ENCODE results near the gene CHP2.

The CHP2 gene

GRCh38 chr16:23755484-23755809 is 621 bp downstream of the CHP2 start:
- no peak overlapping the region for H2BK12ac ChIP-seq (ENCODE audit: low read length)
- no peak overlapping the region for H3K14ac ChIP-seq (ENCODE audit: low read length)
- H2AFZ ChIP-seq (ENCODE audit: low read length): no peak overlapping the region
- H2BK5ac ChIP-seq (ENCODE audit: low read length): peak overlapping the region; percentile 53
- H2BK15ac ChIP-seq (ENCODE audit: low read length): no peak overlapping the region
- no peak overlapping the region for H2BK120ac ChIP-seq (ENCODE audit: low read depth, low read length)
- H3K4ac ChIP-seq (ENCODE audit: low read length): no peak overlapping the region
- no peak overlapping the region for H3K27ac ChIP-seq (replicated peaks; ENCODE audit: low read length)
- DNase-seq (ENCODE audit: low spot score): no peak
- H4K8ac ChIP-seq (ENCODE audit: low read depth, low read length): no peak overlapping the region
- H3K36me3 ChIP-seq (replicated peaks in 1 of 2; ENCODE audit: control insufficient read depth in 2 of 2, insufficient read depth in 2 of 2, low read length in 2 of 2): no peaks in the 10 kb centered on the region
- no peak overlapping the region for H3K9ac ChIP-seq (ENCODE audit: low read depth, low read length, poor library complexity)
- peaks cover 0 to 4% of the 10 kb centered on the region in 2 donors for H3K9me3 ChIP-seq (replicated peaks in 1 of 2; ENCODE audit: control insufficient read depth in 2 of 2, insufficient read depth in 1 of 2, low read depth in 1 of 2, low read length in 2 of 2)
- peak overlapping the region; percentile 83 for H3K18ac ChIP-seq (ENCODE audit: low read length)
- H3K4me2 ChIP-seq (ENCODE audit: insufficient read depth, low read length, poor library complexity, severe bottlenecking): no peak overlapping the region
- H3K27me3 ChIP-seq (ENCODE audit: control insufficient read depth in 3 of 3, insufficient read depth in 3 of 3, low read depth in 1 of 3, low read length in 3 of 3): peaks cover 0 to 45% (median 23%) of the 10 kb centered on the region in 3 experiments
- no peaks in the 10 kb centered on the region for H3K79me1 ChIP-seq (ENCODE audit: low read depth, low read length)
- H3K4me3 ChIP-seq (ENCODE audit: low read length in 2 of 2): no peak overlapping the region
- no peak overlapping the region for H4K91ac ChIP-seq (ENCODE audit: low read depth, low read length, poor library complexity)
- no peaks in the 10 kb centered on the region for H3K4me1 ChIP-seq (ENCODE audit: control insufficient read depth in 2 of 2, insufficient read depth in 1 of 2, low read depth in 1 of 2, low read length in 2 of 2)
- no peak overlapping the region for H3K23ac ChIP-seq (ENCODE audit: low read depth, low read length, poor library complexity)
- no CpG with 5 or more reads among the region's 15 CpGs for WGBS, 2 donors (ENCODE audit: extremely low coverage in 2 of 2, insufficient read length in 2 of 2, insufficient replicate concordance in 1 of 2)
- H2AK5ac ChIP-seq (ENCODE audit: low read depth, low read length): no peak overlapping the region

GRCh38 chr16:23757116-23757515 is 2.3 kb downstream of the CHP2 start:
- H3K4me3 ChIP-seq (ENCODE audit: low read length in 2 of 2): no peak overlapping the region
- no peak overlapping the region for H3K27ac ChIP-seq (replicated peaks; ENCODE audit: low read length)
- H4K8ac ChIP-seq (ENCODE audit: low read depth, low read length): no peak overlapping the region
- no peak overlapping the region for H2BK12ac ChIP-seq (ENCODE audit: low read length)
- H2BK120ac ChIP-seq (ENCODE audit: low read depth, low read length): no peak overlapping the region
- no peak overlapping the region for H2AFZ ChIP-seq (ENCODE audit: low read length)
- no peak overlapping the region for H3K9ac ChIP-seq (ENCODE audit: low read depth, low read length, poor library complexity)
- H2AK5ac ChIP-seq (ENCODE audit: low read depth, low read length): no peak overlapping the region
- no peaks in the 10 kb centered on the region for H3K36me3 ChIP-seq (replicated peaks in 1 of 2; ENCODE audit: control insufficient read depth in 2 of 2, insufficient read depth in 2 of 2, low read length in 2 of 2)
- H3K14ac ChIP-seq (ENCODE audit: low read length): no peak overlapping the region
- no peak overlapping the region for H4K91ac ChIP-seq (ENCODE audit: low read depth, low read length, poor library complexity)
- DNase-seq (ENCODE audit: low spot score): no peak
- no peak overlapping the region for H3K23ac ChIP-seq (ENCODE audit: low read depth, low read length, poor library complexity)
- no peak overlapping the region for H2BK15ac ChIP-seq (ENCODE audit: low read length)
- H3K9me3 ChIP-seq (replicated peaks in 1 of 2; ENCODE audit: control insufficient read depth in 2 of 2, insufficient read depth in 1 of 2, low read depth in 1 of 2, low read length in 2 of 2): peaks cover 0 to 4% of the 10 kb centered on the region in 2 donors
- H3K79me1 ChIP-seq (ENCODE audit: low read depth, low read length): no peaks in the 10 kb centered on the region
- H3K4me1 ChIP-seq (ENCODE audit: control insufficient read depth in 2 of 2, insufficient read depth in 1 of 2, low read depth in 1 of 2, low read length in 2 of 2): no peaks in the 10 kb centered on the region
- H3K4me2 ChIP-seq (ENCODE audit: insufficient read depth, low read length, poor library complexity, severe bottlenecking): no peak overlapping the region
- no peak overlapping the region for H3K4ac ChIP-seq (ENCODE audit: low read length)
- H3K18ac ChIP-seq (ENCODE audit: low read length): no peak overlapping the region
- no CpG with 5 or more reads among the region's 9 CpGs for WGBS, 2 donors (ENCODE audit: extremely low coverage in 2 of 2, insufficient read length in 2 of 2, insufficient replicate concordance in 1 of 2)
- H2BK5ac ChIP-seq (ENCODE audit: low read length): no peak overlapping the region
- H3K27me3 ChIP-seq (ENCODE audit: control insufficient read depth in 3 of 3, insufficient read depth in 3 of 3, low read depth in 1 of 3, low read length in 3 of 3): peaks cover 0 to 45% (median 23%) of the 10 kb centered on the region in 3 experiments

- Histone ChIP-seq H2AFZ (ENCODE audit: low read length) (no peak overlapping the region), H3K79me1 (ENCODE audit: low read depth, low read length) (no peaks in the 10 kb centered on the region)
Measured at GRCh38 chr16:23757937-23758619, 3.3 kb downstream of the CHP2 start.

GRCh38 chr16:23765933-23766332 is 11.1 kb downstream of the CHP2 start:
- Histone ChIP-seq H3K27me3 (ENCODE audit: control insufficient read depth in 3 of 3, insufficient read depth in 3 of 3, low read depth in 1 of 3, low read length in 3 of 3) (no peaks in the 10 kb centered on the region), H3K9ac (ENCODE audit: low read depth, low read length, poor library complexity) (no peak overlapping the region), H2BK15ac (ENCODE audit: low read length) (no peak overlapping the region), H3K4ac (ENCODE audit: low read length) (no peak overlapping the region), H4K8ac (ENCODE audit: low read depth, low read length) (no peak overlapping the region), H3K9me3 (replicated peaks in 1 of 2; ENCODE audit: control insufficient read depth in 2 of 2, insufficient read depth in 1 of 2, low read depth in 1 of 2, low read length in 2 of 2) (peaks cover 0 to 1% of the 10 kb centered on the region in 2 donors), H2AFZ (ENCODE audit: low read length) (no peak overlapping the region), H3K27ac (replicated peaks; ENCODE audit: low read length) (no peak overlapping the region), H4K91ac (ENCODE audit: low read depth, low read length, poor library complexity) (no peak overlapping the region), H2BK120ac (ENCODE audit: low read depth, low read length) (no peak overlapping the region), H3K14ac (ENCODE audit: low read length) (no peak overlapping the region), H2BK5ac (ENCODE audit: low read length) (no peak overlapping the region), H2AK5ac (ENCODE audit: low read depth, low read length) (no peak overlapping the region), H3K4me2 (ENCODE audit: insufficient read depth, low read length, poor library complexity, severe bottlenecking) (no peak overlapping the region), H3K36me3 (replicated peaks in 1 of 2; ENCODE audit: control insufficient read depth in 2 of 2, insufficient read depth in 2 of 2, low read length in 2 of 2) (no peaks in the 10 kb centered on the region), H3K23ac (ENCODE audit: low read depth, low read length, poor library complexity) (no peak overlapping the region), H3K4me3 (ENCODE audit: low read length in 2 of 2) (no peak overlapping the region), H3K4me1 (ENCODE audit: control insufficient read depth in 2 of 2, insufficient read depth in 1 of 2, low read depth in 1 of 2, low read length in 2 of 2) (no peaks in the 10 kb centered on the region), H2BK12ac (ENCODE audit: low read length) (no peak overlapping the region), H3K79me1 (ENCODE audit: low read depth, low read length) (no peaks in the 10 kb centered on the region), H3K18ac (ENCODE audit: low read length) (no peak overlapping the region)
- no peak for DNase-seq (ENCODE audit: low spot score)

More at GRCh38 chr16:23757937-23758619, 3.3 kb downstream of the CHP2 start:
- Histone ChIP-seq H3K4me1 (ENCODE audit: control insufficient read depth in 2 of 2, insufficient read depth in 1 of 2, low read depth in 1 of 2, low read length in 2 of 2) (no peaks in the 10 kb centered on the region), H2BK12ac (ENCODE audit: low read length) (no peak overlapping the region), H3K9me3 (replicated peaks in 1 of 2; ENCODE audit: control insufficient read depth in 2 of 2, insufficient read depth in 1 of 2, low read depth in 1 of 2, low read length in 2 of 2) (peaks cover 0 to 4% of the 10 kb centered on the region in 2 donors), H3K23ac (ENCODE audit: low read depth, low read length, poor library complexity) (no peak overlapping the region), H3K36me3 (replicated peaks in 1 of 2; ENCODE audit: control insufficient read depth in 2 of 2, insufficient read depth in 2 of 2, low read length in 2 of 2) (no peaks in the 10 kb centered on the region), H2AK5ac (ENCODE audit: low read depth, low read length) (no peak overlapping the region), H3K4ac (ENCODE audit: low read length) (no peak overlapping the region), H3K14ac (ENCODE audit: low read length) (no peak overlapping the region), H3K4me3 (ENCODE audit: low read length in 2 of 2) (no peak overlapping the region), H4K91ac (ENCODE audit: low read depth, low read length, poor library complexity) (no peak overlapping the region), H3K4me2 (ENCODE audit: insufficient read depth, low read length, poor library complexity, severe bottlenecking) (no peak overlapping the region), H3K18ac (ENCODE audit: low read length) (no peak overlapping the region), H2BK5ac (ENCODE audit: low read length) (no peak overlapping the region), H4K8ac (ENCODE audit: low read depth, low read length) (no peak overlapping the region), H2BK120ac (ENCODE audit: low read depth, low read length) (no peak overlapping the region), H3K9ac (ENCODE audit: low read depth, low read length, poor library complexity) (no peak overlapping the region), H3K27me3 (ENCODE audit: control insufficient read depth in 3 of 3, insufficient read depth in 3 of 3, low read depth in 1 of 3, low read length in 3 of 3) (peaks cover 0 to 40% (median 23%) of the 10 kb centered on the region in 3 experiments), H3K27ac (replicated peaks; ENCODE audit: low read length) (no peak overlapping the region), H2BK15ac (ENCODE audit: low read length) (no peak overlapping the region)
- no peak for DNase-seq (ENCODE audit: low spot score)
- no CpG with 5 or more reads among the region's 6 CpGs for WGBS, 2 donors (ENCODE audit: extremely low coverage in 2 of 2, insufficient read length in 2 of 2, insufficient replicate concordance in 1 of 2)
